OCI-LY1 (cell line): Measurements from ENCODE around the gene TRAPPC3L.
A peak's percentile ranks its signal among the peaks of the same experiment; 100 is the strongest.

Source experiments
- H2AFZ ChIP-seq: fragments of 200-600 bp; sonication (generic), shearing (Covaris generic); 2 replicates; pipeline ENCODE4 v1.6.0; 2014; ENCODE audit warnings: antibody characterized with exemption, mild to moderate bottlenecking, low read length
- H3F3A ChIP-seq: fragments of 200-600 bp; sonication (generic), shearing (Covaris generic); 2 replicates; pipeline ENCODE4 v1.6.0; 2014; ENCODE audit warnings: mild to moderate bottlenecking, antibody characterized with exemption, low read length, moderate library complexity; ENCODE audit not compliant: insufficient read depth
- H3K27ac ChIP-seq: fragments of 200-600 bp; sonication (generic); 2 replicates; pipeline ENCODE4 v1.5.1; 2014; ENCODE audit warnings: low read length, mixed run types, mild to moderate bottlenecking, low read depth; ENCODE audit not compliant: poor library complexity, severe bottlenecking
- H3K27me3 ChIP-seq: fragments of 200-600 bp; sonication (generic); 2 replicates; pipeline ENCODE4 v1.6.0; 2014; ENCODE audit warnings: antibody characterized with exemption, mild to moderate bottlenecking, low read length, moderate library complexity; ENCODE audit not compliant: insufficient read depth
- H3K36me3 ChIP-seq: fragments of 200-600 bp; sonication (generic); 2 replicates; pipeline ENCODE4 v1.6.1; 2014; ENCODE audit warnings: mild to moderate bottlenecking, antibody characterized with exemption, low read length, moderate library complexity, mixed read lengths; ENCODE audit not compliant: insufficient read depth
- H3K4me1 ChIP-seq: fragments of 200-600 bp; sonication (generic); 2 replicates; pipeline ENCODE4 v1.5.1; 2014; ENCODE audit warnings: mild to moderate bottlenecking, low read length, moderate library complexity; ENCODE audit not compliant: insufficient read depth, severe bottlenecking
- H3K4me2 ChIP-seq: fragments of 200-600 bp; sonication (generic), shearing (Covaris generic); 2 replicates; pipeline ENCODE4 v1.6.1; 2014; ENCODE audit warnings: low read length
- H3K4me3 ChIP-seq: fragments of 200-600 bp; sonication (generic); 2 replicates; pipeline ENCODE4 v1.5.1; 2014; ENCODE audit warnings: low read length, low read depth, mild to moderate bottlenecking, mixed read lengths; ENCODE audit not compliant: poor library complexity, severe bottlenecking
- H3K79me2 ChIP-seq: fragments of 200-600 bp; shearing (Covaris generic); 2 replicates; pipeline ENCODE4 v1.6.1; 2016; ENCODE audit warnings: mixed run types, low read length, mixed read lengths; ENCODE audit not compliant: insufficient read depth
- H3K9ac ChIP-seq: fragments of 200-600 bp; sonication (generic), shearing (Covaris generic); 2 replicates; pipeline ENCODE4 v1.6.1; 2014; ENCODE audit warnings: mild to moderate bottlenecking, low read length, mixed read lengths
- H3K9me2 ChIP-seq: fragments of 200-600 bp; sonication (generic), shearing (Covaris generic); 2 replicates; pipeline ENCODE4 v1.6.1; 2014; ENCODE audit warnings: low read depth, mild to moderate bottlenecking, low read length, mixed read lengths
- H3K9me3 ChIP-seq: fragments of 200-600 bp; shearing (Covaris generic); 2 replicates; pipeline ENCODE4 v1.6.1; 2014; ENCODE audit warnings: low read length, mixed read lengths
- H4K20me1 ChIP-seq: fragments of 200-600 bp; sonication (generic), shearing (Covaris generic); 2 replicates; pipeline ENCODE4 v1.6.0; 2016; ENCODE audit warnings: mild to moderate bottlenecking, low read length; ENCODE audit not compliant: insufficient read depth
- EZH2 ChIP-seq: fragments of 200-600 bp; sonication (generic), shearing (Covaris generic); IDR thresholded peaks from 2 replicates; pipeline ENCODE4 v1.8.0; 2017; ENCODE audit warnings: borderline replicate concordance, mixed run types, mild to moderate bottlenecking, antibody characterized with exemption, low read length, moderate library complexity, mixed read lengths
- TF ChIP-seq, protein P1 (sequence below): fragments of 200-600 bp; sonication (generic), shearing (Covaris generic); IDR thresholded peaks from 2 replicates; pipeline ENCODE4 v1.5.1; 2017; ENCODE audit warnings: mild to moderate bottlenecking, antibody characterized with exemption, low read length, moderate library complexity, mixed read lengths

TRAPPC3L gene

DNA sequence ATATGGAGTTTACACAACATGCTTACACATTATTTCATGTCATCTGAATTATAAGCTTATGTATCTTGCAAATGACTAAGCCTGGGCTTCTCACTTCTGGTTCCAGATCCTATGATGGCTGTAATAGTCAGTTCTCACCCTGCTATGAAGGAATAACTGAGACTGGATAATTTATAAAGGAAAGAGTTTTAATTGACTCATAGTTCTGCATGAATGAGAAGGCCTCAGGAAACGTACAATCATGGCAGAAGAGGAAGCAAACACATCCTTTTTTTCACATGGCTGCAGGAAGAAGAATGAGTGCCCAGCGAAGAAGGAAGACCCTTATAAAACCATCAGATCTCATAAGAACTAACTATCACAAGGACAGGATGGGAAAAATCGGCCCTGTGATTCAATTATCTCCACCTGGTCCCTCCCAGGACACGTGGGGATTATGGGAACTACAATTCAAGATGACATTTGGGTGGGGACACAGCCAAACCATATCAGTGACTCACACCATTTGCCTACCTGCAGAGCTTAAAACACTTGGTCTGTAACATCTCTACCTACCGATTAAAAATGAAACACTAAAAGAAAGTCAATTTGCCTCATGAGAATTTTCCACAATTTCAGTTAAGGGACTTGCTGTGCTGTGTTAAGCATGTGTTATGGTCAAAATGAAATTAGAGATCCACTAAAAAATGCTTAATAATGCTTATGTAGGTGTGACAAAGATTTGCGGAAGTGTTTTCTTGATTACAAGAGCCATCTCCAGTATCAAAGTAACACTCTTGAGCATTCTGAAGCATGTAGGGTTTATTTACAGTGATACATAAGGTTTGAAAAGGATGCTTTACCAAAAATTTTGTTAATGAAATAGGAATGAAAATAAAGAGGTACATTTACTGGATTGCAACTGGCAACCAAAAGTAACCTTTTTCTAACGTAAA, 23.6 kb upstream of the TRAPPC3L start:
- H2AFZ ChIP-seq = no peak overlapping the region
- H4K20me1 ChIP-seq = no peaks in the 10 kb centered on the region
- peak overlapping the region; percentile 85; the same call in 1 of the 2 replicates for H3K9ac ChIP-seq
- no peaks in the 10 kb centered on the region for H3K9me2 ChIP-seq
- H3K9me3 ChIP-seq = no peaks in the 10 kb centered on the region
- peaks cover 30% of the 10 kb centered on the region for H3K4me1 ChIP-seq
- peak overlapping the region; percentile 85 for H3K4me3 ChIP-seq
- peaks cover 25% of the 10 kb centered on the region for H3K79me2 ChIP-seq
- peak overlapping the region; percentile 64; the same call in 1 of the 2 replicates for H3K4me2 ChIP-seq
- H3K27ac ChIP-seq = no peak overlapping the region
- H3K36me3 ChIP-seq = peaks cover 4% of the 10 kb centered on the region; the same call in 1 of the 2 replicates
- H3F3A ChIP-seq = no peaks in the 10 kb centered on the region
- no peaks in the 10 kb centered on the region for H3K27me3 ChIP-seq
- TF ChIP-seq, protein P1, sequence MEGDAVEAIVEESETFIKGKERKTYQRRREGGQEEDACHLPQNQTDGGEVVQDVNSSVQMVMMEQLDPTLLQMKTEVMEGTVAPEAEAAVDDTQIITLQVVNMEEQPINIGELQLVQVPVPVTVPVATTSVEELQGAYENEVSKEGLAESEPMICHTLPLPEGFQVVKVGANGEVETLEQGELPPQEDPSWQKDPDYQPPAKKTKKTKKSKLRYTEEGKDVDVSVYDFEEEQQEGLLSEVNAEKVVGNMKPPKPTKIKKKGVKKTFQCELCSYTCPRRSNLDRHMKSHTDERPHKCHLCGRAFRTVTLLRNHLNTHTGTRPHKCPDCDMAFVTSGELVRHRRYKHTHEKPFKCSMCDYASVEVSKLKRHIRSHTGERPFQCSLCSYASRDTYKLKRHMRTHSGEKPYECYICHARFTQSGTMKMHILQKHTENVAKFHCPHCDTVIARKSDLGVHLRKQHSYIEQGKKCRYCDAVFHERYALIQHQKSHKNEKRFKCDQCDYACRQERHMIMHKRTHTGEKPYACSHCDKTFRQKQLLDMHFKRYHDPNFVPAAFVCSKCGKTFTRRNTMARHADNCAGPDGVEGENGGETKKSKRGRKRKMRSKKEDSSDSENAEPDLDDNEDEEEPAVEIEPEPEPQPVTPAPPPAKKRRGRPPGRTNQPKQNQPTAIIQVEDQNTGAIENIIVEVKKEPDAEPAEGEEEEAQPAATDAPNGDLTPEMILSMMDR = no peak
- no peak for TF ChIP-seq EZH2

DNA sequence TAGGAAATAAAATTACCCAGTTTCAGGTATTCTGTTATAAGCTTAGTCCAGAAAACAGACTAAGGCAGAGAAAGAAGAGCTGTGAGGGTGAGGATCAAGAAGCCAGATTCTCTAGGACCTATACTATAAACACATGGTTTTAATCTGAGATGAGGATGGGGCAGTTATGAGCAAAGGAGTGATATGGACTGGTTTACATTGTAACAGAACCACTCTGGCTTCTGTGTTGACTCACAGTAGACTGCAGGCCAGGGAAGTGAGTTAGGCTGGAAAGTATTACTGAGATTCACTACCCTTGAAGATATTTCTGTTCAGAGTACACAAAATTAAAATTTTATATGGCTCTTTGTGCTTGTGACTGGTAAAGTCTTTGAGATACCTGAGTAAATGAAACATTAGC, 22.6 kb upstream of the TRAPPC3L start:
- Histone ChIP-seq H3K36me3 (no peaks in the 10 kb centered on the region), H3K27me3 (no peaks in the 10 kb centered on the region)
- TF ChIP-seq, protein P1 = no peak

DNA sequence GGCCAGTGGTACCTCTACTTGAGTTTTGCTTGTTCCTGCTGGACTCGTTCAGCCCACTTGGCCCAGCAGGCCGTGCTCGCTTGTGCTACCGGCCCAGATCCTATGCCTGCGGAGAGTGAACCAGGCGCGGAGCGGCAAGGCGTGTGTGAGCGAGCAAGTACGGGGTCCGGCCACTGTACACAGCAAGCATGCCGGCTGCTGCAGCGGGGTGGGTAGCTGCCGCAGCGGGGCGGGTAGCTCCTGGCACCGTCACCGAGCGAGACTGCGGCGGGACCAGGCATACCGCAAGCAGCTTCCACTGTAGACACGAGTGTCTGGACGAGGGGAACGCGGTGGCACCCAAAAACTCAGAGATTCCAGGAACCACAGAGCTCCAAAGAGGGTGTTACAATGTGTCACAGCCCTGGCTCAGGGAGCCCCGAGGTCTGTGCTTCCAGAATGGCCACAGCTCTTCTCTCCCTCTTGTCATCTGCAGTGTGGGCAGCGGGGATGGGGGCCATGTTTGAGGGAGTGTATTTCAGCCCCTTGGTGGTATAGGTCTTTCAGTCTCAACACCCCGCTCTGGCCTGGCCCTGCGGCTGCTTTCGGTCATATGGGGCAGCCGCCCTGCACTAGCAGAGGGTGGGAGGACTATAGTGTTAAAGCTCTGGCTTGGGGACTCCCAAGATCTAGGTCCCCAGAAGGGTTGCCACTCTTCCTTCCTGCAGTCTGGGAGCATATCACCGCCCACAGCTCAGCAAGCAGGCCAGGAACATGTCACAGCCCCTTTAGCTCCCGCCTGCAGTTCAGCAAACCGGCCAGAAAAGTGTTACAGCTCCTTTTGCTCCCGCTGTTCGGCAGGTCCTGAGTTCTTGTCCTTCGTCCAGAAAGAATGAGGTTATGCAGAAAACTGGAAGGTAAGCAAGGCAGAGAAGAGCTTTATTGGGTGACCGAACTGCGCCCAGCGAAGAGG, 19.7 kb upstream of the TRAPPC3L start:
- TF ChIP-seq, protein P1 = no peak
- TF ChIP-seq EZH2 = no peak
- Histone ChIP-seq H3K79me2 (no peaks in the 10 kb centered on the region), H4K20me1 (no peaks in the 10 kb centered on the region), H3K4me1 (peaks cover 13% of the 10 kb centered on the region), H3F3A (no peaks in the 10 kb centered on the region), H3K36me3 (no peaks in the 10 kb centered on the region), H3K9me2 (no peaks in the 10 kb centered on the region), H2AFZ (no peak overlapping the region), H3K27ac (no peak overlapping the region), H3K4me3 (peak overlapping the region; percentile 5), H3K9me3 (no peaks in the 10 kb centered on the region), H3K4me2 (peak overlapping the region; percentile 20; the same call in 1 of the 2 replicates), H3K9ac (no peak overlapping the region; the same call in 1 of the 2 replicates), H3K27me3 (no peaks in the 10 kb centered on the region)

More for the DNA sequence above, 22.6 kb upstream of the TRAPPC3L start:
- H3K4me1 ChIP-seq = peaks cover 24% of the 10 kb centered on the region
- no peak overlapping the region for H3K4me2 ChIP-seq
- no peaks in the 10 kb centered on the region for H3K9me2 ChIP-seq
- no peak overlapping the region for H3K27ac ChIP-seq
- H3K4me3 ChIP-seq = no peak overlapping the region
- no peak overlapping the region for H2AFZ ChIP-seq
- peaks cover 16% of the 10 kb centered on the region for H3K79me2 ChIP-seq
- no peak overlapping the region for H3K9ac ChIP-seq
- H3K9me3 ChIP-seq = no peaks in the 10 kb centered on the region
- H4K20me1 ChIP-seq = no peaks in the 10 kb centered on the region
- H3F3A ChIP-seq = no peaks in the 10 kb centered on the region
